Bronchial epithelial cell (primary cell): Measurements from ENCODE around the gene UNKL. TPM values are rescaled to one million over a fixed set of nuclear protein-coding genes. Genes with fewer than 3 reads are reported as not detected.

Experiments used
- DNase-seq: peaks from one replicate; pipeline ENCODE4 v3.0.0-alpha.2; 2010; ENCODE audit warnings: low read depth
- FAIRE-seq: peaks from 2 replicates; lab custom pipeline; 2011; peaks lifted over from hg19 to GRCh38; lab: Jason Lieb, UNC
- H3K27me3 ChIP-seq: 2 replicates; pipeline ENCODE4 v1.5.1; 2011; ENCODE audit warnings: low read length; ENCODE audit not compliant: control insufficient read depth, insufficient read depth
- H3K36me3 ChIP-seq: 2 replicates; pipeline ENCODE4 v1.5.1; 2011; ENCODE audit warnings: low read length; ENCODE audit not compliant: control insufficient read depth, insufficient read depth
- H3K4me3 ChIP-seq: 2 replicates; pipeline ENCODE4 v1.5.1; 2011; ENCODE audit warnings: mild to moderate bottlenecking, low read depth, low read length, control low read depth
- CTCF ChIP-seq: IDR thresholded peaks from 2 replicates; pipeline ENCODE4 v1.5.1; 2011; ENCODE audit warnings: mild to moderate bottlenecking, moderate library complexity, low read length, control low read depth, inconsistent platforms; ENCODE audit not compliant: insufficient read depth, severe bottlenecking
- total RNA-seq: library from RNA; depleted of rRNA; stranded (reverse); fragments of >200 nt; gene quantifications from 2 replicates; pipeline ENCODE4 v1.2.1, GENCODE V29; 2014

Gene UNKL
- total RNA-seq, 1 donor from 2014 or later: 2.4 TPM

DNA sequence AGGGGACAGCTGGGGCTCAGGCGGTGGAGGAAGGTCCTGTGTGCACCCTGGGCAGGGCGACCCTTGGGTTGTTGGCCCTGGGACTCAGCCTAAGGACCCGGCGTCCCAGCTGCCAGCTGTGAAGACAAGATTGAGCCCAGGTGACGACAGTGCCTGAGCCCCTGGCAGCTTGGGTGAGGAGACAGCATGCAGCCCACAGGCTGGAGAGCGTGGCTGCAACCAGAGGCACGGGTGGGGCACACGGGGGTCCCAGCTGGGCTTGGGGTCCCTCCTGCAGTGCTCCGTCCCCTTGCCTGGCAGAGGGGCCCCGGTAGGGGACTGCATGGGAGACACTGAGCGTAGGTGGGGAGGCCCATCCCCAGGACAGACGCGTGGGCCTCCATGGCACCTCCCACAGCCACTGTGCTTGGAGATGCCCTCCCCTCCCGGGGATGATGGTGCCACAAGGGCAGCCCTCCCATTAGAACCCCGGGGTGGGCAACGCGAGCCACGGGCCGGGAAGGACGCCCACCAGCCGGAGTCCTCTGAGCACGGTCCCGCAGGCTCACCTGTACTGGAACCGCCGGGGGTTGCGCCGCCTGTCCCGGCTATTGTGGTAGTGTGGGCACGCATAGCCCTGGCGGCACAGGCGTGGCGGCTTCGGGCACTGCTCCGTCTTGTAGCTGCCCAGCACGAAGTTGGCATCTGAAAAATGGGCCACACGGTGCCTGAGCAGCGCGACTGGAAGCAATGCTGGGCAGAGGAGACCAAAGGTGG is 15.5 kb downstream of the UNKL start:
- no peaks in the 10 kb centered on the region for H3K27me3 ChIP-seq
- peaks cover 5% of the 10 kb centered on the region for H3K36me3 ChIP-seq
- FAIRE-seq: no peak
- no peak overlapping the region for H3K4me3 ChIP-seq
- no peak for DNase-seq
- no peak for TF ChIP-seq CTCF

GRCh38 chr16:1398351-1398750 is 16.2 kb downstream of the UNKL start:
- no peak overlapping the region for H3K4me3 ChIP-seq
- FAIRE-seq (no peak), DNase-seq (no peak)
- TF ChIP-seq CTCF: no peak
- H3K27me3 ChIP-seq: no peaks in the 10 kb centered on the region
- H3K36me3 ChIP-seq: peaks cover 6% of the 10 kb centered on the region

DNA sequence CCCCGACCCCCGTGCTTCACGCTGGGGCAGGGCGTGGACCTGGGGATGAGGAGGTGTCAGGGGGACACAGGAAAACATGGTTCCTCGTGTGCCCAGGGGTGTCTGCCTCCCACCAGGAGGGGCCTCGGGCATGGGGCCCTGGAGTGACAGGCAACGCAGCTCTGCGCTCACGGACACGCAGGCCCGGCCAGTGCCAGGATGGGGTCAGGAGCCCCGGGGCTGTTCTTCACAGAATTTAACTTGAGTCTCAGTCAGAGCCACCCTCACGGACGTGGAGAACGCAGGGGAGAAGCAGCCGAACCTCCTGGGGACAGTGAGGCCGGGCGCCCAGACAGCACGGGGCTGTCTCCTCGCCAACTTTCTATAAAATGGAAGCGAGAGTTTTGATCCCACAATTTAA is 16.7 kb downstream of the UNKL start:
- Histone ChIP-seq H3K27me3 (no peaks in the 10 kb centered on the region), H3K4me3 (no peak overlapping the region), H3K36me3 (peaks cover 6% of the 10 kb centered on the region)
- DNase-seq (no peak), FAIRE-seq (no peak)
- no peak for TF ChIP-seq CTCF

- TF ChIP-seq CTCF: no peak
- Histone ChIP-seq H3K4me3 (no peak overlapping the region), H3K27me3 (no peaks in the 10 kb centered on the region), H3K36me3 (peaks cover 1% of the 10 kb centered on the region)
- DNase-seq: no peak
- FAIRE-seq: no peak
Measured at GRCh38 chr16:1395444-1396031, 19.0 kb downstream of the UNKL start.

DNA sequence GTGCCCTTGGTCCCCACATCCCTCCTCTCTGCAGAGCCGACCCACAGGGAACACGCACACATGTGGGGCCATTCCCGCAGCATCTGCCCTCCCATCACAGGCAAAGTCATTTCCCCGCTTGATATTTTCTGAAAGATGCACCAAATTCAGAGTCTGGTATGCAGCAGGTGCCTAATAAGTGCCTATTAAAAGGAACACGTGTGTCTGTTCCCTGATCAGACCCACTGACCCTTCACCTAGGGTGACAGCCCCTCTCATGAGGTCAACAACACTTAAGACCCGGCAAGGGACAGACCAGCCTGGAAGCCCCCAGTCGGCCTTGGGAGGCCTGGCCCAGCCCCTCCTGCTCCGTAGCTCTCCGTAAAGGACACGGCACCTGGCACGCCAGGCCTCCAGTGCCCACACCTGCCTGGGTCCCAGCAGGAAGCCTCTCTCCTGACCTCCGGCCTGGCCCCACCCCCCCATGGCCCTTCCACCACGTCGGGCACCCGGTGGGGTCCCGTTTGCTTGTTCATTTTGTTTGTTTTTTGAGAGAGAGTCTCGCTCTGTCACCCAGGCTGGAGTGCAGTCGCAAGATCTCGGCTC is 20.0 kb downstream of the UNKL start:
- Histone ChIP-seq H3K4me3 (no peak overlapping the region), H3K36me3 (peaks cover 2% of the 10 kb centered on the region), H3K27me3 (no peaks in the 10 kb centered on the region)
- no peak for TF ChIP-seq CTCF
- FAIRE-seq (peak; percentile 77), DNase-seq (no peak)
